Activated CD4-positive, CD25-positive, alpha-beta regulatory T cell treated with anti-CD3 and anti-CD28 coated beads, Interleukin-2, amount 50 U/mL, for 16 hours (primary cell): Measurements from ENCODE around the gene LURAP1L.

Source experiments
- DNase-seq: peaks from one replicate; pipeline ENCODE4 v3.0.0-alpha.2; 2020; ENCODE audit warnings: low read depth, low spot score

The LURAP1L gene

DNA sequence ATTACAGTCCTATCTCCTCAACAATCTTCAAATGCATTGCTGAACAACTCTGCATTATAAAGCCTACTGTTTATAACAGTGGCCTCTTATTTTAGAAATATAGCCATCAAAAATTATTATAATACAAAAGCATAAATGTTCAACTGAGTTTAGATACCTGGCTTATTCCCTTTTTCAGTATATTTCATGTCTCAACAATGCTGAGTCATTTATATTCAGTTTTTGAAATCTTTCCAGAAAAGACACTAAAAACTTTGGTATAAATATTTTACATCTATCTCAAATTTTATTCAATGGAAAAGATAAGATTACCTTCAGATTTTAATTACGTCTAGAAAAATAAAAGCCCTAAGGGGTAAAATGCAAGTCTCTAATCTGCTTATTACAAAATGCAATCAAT, 37.9 kb downstream of the LURAP1L start:
- no peak for DNase-seq

DNA sequence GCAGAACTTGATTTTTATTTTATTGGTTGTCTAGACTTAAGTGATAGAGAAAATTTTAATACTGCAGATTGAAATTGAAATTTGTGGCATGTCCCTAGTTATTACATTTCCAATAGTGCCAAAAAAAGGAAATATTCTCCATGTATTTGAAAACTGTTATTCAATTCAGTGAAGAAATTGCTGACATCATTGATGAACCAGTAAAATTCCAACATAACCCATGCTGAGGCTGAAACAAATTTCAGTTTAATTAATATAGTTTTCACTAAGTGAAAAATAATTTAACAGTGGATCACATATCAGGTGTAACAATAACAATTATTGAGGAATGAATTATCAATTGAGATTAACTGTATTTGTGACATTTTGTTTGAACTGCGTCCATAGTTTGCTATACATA, 38.7 kb downstream of the LURAP1L start:
- no peak for DNase-seq

DNA sequence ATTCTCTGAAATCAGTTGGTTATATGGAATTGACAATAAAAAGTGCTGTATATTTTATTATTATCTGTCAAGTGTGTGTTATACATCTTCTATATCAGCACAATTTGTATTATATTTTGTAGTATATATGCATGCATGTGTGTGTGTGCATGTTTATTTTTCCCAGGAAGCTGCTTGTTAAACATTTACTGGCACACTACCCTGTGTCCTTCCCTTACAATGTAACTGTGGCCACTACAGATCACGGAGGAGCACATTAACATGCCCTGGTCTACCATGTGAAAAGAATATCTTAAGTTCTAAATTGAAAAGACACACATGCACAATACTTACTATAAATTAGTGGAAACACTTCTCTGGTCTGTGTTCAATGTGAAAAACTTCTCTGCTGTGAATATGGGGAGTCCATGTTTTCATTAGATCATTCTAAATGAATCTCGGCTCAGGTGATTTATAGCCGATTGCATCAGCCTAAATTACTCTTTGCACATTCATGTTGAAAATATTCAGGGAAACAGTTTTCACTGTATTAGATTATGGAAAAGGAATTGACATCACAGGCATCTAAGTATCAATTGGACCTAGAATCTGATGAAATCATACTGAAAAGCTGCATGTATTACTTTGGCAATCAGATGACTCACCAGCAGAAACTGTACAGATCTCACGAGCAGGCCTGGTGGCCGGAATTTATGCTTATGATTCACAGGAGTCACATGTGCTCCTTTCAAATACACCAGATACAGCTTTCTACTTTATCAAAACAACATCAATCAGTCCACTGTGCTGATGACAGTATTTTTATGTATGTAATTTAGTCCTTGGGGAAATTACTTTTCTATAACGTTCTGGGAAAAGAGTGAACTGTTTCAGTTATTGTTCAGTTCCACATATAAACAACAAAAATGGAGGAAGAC, 39.4 kb downstream of the LURAP1L start:
- DNase-seq = no peak

DNA sequence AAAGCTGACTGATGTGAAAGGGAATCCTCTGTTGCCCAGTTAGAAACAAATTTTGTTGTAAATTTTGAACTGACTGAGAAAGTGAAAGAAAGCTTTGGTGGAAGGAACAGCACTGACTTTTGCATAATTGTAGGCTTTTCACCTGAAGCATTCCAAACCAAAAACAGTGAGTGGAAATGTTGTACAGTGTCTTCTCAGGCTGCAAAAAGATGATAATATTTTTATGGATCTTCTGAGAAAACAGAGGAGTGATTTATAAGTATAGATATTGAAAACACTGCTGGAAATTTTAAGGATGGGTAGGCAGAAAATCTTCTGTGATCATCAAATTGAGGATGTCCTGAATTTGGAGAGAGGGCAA, 40.0 kb downstream of the LURAP1L start:
- DNase-seq = no peak

DNA sequence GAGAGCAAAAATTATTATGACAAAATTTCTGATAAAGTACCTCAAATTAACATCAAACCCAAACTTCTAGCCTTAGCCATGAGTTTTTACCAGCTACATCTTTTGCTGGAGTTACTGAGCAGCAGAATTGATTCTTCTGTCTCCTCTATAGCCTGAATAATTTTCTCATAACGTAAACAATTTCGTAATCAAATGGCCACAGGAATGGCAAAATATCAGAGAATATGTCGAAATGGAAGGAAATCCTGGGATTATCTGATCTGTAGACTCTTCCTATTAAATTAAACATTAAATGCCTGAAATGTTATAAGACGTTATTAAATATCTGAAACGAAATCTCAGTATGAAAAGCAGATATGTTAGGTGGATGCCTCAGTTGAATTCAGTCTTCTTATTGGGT, 41.1 kb downstream of the LURAP1L start:
- DNase-seq = no peak

DNA sequence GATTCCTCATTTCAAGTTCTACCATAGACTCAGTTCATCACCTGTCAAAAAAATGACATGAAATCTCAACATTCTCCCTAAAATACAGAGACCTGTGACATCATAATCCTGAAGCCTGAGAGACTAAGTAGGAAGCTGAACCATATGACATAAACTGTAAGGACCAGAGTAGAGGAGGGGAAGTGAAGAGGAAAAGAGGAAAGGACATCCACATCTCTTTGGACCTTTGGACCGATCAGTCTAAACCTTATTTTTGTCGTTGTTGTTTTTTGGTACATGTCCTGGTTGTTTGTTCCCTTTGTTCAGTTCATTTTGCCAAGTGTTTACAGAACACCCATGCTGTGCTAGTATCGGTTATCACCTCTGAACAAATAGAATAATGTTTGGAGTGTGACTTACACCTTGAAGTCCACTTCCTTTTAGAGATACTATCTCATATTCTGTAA, 41.9 kb downstream of the LURAP1L start:
- DNase-seq = no peak

DNA sequence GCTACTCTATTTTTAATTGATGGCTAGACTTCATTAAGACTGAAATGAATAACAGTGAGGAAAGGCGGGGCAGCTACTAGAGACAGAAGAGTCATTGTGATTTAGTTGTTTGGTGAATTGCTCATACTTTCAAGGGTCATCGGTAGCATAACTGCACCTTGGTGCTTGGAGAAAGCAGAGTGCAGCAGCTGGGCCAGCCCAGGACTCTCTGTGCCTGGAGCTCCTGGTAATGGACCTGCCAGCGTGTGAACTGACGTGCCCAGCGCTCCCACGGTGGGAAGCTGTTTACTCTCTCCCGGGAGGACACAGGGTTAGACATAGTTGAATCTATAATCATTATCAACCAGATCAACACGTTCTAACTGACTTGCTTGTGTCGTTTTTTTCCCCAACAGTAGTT, 42.9 kb downstream of the LURAP1L start:
- DNase-seq = no peak

DNA sequence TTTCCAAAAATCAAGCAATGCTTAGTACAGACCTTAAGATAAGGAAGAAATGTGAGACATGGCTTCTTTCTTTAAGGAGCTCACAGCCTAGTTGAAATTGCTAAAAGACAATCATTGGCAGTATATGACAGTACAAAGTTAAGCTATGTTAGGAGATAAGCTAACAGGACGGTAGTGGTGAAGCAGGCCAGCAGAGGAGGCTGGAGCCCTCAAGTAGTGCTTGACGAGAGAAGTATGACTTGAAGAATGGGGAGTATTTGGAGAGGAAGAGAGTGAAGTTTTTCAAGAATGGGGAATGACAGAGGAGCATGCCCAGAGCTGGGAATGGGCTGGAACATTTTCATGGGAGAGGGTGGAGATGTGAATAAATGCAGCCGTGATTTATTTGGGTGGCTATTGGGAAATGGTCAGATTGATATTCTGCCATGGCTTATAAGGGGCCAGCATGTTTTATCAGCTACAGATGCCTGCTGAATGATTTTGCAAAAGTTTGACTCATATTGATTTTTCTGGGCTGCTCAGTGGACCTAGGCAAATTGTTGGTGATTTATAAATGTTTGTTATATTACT, 43.7 kb downstream of the LURAP1L start:
- DNase-seq = no peak

DNA sequence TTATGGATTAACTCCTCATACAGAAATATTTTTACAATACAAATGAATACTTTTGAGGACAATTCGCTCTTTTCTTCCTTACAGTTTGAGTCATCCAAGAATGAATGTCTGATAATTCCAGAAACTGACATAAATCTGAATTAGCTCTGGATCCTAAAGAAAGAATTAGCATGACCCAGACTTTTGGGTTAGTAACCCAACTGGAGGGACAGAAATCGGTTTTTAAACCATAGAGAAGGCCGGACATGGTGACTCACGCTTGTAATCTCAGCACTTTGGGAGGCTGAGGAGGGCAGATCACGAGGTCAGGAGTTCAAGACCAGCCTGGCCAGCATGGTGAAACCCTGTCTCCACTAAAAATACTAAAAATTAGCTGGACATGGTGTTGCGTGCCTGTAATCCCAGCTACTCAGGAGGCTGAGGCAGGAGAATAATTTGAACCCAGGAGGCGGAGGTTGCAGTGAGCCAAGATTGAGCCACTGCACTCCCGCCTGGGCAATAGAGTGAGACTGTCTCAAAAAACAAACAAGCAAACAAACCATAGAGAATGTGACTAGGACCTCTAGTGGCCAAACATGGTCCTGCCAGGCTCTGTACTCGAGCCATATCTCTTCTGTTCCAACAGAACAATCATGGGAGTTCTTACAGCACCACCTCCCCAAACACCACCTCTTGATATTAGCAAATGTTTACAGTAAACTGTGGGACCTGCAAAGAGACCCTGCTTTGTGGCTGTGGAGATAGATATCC, 44.8 kb downstream of the LURAP1L start:
- no peak for DNase-seq

DNA sequence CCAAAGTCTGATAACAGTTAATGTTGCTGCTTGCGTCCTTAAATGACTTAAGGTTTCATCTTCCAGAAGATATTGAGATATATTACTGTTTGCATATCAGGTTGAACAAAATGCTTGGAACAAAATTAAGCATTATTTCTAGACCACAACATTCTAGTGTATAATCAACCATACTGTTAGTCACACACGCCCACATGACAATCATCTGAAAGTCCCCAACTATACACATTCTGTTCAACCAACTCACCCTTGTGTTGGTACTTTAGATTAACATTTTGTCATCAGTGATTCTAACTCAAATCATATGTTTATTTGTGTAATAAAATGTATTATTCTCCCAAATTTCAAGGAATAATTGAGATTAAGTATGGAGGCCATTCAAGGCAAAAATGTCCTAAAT, 47.3 kb downstream of the LURAP1L start:
- DNase-seq = no peak

DNA sequence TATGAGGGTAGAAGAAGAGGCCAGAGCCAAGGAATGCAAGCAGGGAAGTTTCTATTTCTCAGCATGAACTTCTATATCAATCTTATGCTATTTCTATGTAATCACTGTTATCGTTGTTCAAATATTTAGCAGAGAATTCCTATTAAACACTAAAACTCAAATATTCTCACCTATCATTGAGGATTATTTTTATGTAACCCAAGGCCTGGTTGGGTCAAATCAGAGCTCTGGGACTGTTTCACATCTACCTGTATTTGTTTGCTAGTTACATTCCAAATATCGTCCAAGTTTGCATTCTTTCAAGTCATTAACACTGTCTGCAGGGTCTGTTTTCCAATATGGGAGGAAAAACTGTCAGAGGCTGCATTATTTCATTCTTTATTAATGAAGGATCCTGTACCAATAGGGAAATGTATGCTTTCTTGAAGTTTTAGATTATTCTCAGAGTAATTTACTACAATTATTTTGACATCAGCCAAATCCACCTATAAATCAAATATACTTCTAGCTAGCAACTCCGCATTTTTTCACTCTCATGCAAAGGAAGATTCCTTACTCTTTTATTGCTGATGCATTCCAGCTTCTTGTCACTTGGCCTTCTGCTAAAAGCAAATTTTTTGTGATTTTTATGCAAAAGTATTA, 52.2 kb downstream of the LURAP1L start:
- DNase-seq = no peak

DNA sequence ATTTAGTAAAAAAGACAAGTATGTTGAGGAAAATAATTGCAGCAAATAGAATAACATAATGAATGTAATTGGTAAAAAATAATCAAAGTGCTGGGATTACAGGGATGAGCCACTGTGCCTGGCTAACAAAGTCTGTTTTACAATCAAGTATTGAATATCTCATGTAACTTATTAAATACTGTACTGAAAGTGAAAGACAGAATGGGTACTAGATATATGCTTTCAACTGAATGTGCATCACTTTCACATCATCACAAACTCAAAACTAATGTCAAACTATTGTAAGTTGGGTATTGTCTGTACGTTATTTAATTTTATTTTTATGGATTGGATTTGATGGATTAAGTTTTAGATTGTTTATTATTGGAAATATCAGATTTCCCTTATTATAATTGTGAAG, 58.9 kb downstream of the LURAP1L start:
- no peak for DNase-seq

DNA sequence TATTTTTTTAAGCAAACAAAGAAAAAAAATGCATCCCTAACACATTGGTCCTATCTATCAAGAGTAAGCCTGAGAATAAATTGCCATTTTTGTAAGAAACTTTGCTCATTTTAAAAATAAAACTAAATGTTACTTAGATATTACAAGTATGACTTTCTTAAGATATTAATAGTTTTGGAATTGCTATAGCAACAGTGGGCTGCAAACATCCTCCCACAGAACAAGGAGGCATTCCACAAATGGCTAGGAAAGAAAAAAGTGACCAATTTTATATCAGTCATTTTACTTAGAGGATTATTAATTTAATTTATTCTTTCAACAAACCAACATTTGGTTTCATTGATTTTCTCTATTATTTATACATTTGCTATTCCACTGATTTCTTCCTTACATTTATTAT, 63.7 kb downstream of the LURAP1L start:
- DNase-seq = no peak

DNA sequence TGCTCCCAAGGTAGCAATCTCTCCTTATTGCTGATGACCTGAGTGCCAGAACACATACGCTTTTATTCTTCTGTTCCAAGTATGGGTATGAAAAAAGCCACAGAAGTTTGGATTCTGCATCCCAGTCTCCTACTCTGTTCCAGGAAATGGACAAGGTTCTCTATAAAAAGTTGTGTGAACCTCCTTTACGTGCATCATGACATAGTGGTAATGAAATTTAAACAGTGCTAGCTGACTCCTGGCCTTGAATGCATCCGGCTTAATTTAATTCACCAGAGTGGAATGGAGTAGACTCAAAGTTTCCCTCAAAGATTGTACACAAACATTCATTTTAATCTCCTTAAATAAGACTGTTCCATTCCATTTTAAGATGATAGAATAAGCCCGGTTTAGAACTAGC, 68.9 kb downstream of the LURAP1L start:
- no peak for DNase-seq

DNA sequence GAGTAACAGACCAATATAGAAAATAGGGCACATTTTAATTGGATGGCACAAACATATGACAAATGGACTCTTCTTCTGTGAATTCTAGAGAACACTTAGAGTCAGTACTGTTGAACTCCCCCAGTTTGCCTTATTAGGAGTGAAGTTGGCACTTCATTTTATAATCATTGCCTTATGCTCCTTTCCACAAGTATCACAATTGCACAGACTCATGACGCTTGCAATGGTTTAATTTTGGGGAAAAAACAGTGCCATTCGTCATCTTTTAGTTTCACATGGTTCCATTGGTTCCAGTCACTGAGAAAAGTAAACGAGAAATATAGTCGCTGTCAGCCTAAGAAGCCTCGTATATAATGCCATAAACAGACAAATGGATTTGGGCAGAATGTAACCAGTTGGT, 71.2 kb downstream of the LURAP1L start:
- DNase-seq = no peak

DNA sequence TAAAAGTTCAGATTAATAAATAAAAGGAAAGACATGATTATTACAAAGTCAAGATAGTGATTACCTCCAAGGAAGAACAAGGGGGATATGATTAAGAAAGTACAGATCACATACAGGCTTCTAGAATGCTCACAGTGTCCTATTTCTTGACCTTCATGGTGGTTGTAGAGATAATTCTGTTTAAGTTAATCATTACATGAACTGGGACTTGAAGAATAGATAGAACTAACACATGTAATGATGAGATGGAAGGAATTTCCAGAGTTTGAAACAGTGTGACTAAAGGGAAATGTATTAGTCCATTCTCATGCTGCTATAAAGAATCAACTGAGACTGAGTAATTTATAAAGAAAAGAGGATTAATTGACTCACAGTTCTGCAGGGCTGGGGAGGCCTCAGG, 72.7 kb downstream of the LURAP1L start:
- no peak for DNase-seq

DNA sequence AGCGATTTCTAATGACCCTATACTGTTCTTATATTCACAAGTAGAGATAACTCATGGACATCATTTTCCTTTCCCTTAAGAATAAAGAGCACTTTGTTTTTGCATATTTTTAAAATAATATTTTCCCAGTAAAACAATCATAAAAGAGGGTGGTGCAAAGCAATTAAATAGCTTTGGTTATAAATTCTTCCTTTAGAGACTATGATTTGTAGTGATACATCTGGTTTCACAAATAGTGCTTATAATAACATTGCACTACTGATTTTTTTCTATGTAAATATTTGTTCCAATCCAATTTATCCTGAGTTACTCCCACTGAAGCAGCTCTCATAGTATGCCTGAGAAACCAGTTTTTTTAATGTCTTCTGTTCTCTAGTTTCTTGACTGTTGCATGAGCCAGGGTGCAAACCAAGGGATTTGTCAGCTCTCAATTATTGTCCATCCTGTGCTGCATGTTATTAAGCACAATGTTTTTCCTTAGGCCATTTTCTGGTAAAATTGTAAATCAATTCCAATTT, 74.7 kb downstream of the LURAP1L start:
- DNase-seq = no peak

DNA sequence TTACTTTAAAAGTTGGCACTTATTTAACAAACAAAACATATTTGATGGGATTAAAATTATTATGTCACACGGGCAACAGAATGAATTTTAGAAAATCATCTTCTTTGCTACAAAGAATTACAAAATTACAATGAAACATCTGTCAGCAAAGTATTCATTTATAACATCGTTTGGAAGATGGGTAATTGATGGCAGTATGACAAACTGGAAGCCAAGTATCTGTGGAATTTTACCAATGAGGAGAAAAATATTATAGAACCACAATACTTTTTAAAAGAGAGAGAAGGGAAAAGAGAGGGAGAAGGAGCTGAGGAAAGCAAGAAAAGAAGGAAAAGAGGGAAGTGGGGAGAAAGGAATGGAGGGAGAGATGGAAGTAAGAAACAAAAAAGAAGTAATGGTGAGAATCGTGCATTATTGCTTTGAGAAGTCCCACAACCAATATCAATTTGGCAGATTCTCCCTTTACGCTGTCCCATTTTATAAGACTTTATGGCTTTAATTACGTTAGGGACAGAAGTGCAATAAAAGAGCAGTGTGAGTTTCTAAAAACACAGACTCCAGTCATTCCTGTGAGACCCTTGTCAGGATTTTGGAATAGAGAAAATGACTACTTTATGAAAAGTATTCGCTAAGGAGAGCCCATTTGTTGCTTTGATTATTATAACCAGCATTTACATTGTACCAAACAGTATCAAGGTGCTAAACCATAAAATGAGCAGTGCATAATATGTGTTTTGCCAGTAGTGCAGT, 76.7 kb downstream of the LURAP1L start:
- DNase-seq = no peak

DNA sequence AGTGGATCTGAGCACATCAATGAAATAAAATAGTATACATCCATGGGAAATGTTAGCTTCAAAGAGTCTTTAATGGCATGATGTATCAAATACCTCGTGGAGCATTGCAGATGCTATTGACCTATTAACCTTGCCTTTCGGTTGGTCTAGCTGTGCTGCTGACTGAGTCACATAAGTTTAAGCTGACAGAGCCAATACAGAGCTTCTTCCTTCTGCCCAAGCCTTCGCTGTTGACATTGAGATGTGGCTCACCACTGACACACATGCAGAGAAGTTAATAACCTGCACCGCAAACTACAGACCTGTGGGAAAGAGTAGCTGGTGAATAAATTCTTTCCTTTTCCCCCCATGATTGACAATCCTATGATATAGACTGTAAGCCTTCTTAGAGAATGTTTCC, 78.2 kb downstream of the LURAP1L start:
- no peak for DNase-seq

DNA sequence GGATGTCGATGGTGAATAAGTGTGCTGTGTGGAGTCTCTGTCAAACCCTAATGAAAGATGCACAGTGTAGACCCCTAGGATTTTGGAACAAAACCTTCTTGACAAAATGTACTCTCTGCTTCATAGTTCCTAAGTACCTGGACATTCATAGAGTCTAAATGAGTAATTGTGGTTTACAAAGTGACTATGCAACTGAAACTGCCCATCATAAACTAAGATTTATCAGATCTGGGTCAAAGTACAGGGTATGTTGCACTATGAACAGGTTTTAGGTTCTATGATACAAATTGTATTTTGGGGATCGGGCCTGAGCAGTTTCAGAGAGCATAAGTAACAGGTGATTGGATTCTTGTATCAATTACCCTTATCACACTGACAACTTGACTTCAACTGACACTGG, 79.4 kb downstream of the LURAP1L start:
- no peak for DNase-seq

DNA sequence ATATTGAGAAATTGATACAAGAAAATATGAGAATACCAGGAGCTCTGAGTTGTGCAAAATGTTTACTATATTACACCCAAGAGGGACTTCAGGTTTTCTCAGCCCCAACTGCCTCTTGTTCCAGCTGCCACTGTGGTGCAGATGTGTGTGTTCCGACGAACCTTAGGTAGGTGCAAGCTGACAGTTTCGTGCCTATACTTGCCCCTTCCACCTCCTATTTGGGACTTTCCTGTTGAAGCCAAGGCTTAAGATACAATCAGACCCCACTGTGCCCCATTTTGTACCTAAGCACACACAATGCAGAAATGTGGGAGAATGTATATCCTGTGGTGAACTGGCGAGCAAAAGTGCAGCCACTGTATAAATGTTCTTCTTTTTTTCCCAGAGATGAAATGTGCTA, 80.2 kb downstream of the LURAP1L start:
- no peak for DNase-seq
